SHP77 (cell line): ENCODE measurements around the gene CRTC3.
"Not testable (repeated sequence)": the region's sequence is repeated elsewhere in the genome, so short reads cannot be mapped to it uniquely, and the experiment has no call there.

Experiments used
- DNase-seq, 2 experiments: peaks; one replicate each; lab custom pipeline; 2025; lab: John Stamatoyannopoulos, UW

Gene CRTC3

DNA sequence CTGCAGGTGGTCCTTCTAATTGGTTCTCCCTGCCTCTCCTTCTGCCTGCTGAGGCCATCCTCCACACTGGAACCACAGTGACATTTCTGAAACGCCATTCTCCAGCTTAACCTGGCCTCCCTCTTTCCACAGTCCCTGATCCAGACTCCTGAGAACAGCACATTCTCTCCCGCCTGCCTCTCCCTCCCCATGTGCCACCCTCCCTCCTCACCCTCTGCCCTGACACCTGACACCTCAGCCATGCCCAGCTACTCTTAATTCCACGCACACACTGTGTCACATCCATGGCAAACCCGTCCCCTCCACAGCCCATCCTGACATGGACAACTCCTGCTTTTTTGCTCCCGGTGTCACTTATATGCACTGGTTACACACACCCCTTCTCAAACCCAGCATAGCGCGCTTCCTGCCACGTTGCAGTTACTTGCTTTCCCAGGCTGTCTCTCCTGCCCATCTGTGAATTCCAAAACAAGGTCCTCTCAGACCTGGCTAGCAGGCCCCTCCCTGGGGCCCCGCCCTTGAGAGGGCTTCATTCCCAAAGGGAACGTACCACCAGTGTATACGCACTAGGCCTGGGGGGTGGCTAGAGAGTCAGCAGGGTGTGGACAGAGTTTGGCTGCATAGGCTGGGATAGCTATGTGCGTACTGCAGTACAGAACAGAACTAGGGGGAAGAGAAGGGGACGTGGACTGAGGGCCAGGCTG lies 94.7 kb downstream of the CRTC3 start:
- no peak for DNase-seq

DNA sequence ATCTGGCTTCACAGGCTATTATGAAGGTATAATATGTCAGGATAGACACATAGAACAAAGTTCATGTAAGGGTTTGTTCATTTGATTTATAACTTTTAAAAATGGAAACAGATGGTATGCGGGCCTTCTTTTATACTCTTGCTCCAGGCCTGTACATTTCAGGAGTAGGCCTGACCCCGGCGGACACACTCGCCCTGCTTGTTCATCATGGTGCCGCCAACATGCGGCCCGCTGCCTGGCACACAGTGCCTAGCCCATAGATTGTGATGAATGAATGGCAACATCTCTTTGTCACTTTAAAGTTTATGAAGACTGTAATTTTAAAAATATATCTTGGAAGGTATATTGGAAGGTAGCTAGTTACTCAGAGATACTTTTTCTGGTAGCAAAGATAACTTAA lies 95.3 kb downstream of the CRTC3 start:
- no peak for DNase-seq

DNA sequence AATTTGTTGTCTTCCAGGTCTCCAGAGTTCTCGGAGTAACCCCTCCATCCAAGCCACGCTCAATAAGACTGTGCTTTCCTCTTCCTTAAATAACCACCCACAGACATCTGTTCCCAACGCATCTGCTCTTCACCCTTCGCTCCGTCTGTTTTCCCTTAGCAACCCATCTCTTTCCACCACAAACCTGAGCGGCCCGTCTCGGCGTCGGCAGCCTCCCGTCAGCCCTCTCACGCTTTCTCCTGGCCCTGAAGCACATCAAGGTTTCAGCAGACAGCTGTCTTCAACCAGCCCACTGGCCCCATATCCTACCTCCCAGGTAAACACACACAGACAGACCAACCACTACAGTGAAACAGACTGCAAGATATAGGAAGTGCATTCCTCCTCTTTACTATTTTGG lies 99.5 kb downstream of the CRTC3 start:
- no peak for DNase-seq

DNA sequence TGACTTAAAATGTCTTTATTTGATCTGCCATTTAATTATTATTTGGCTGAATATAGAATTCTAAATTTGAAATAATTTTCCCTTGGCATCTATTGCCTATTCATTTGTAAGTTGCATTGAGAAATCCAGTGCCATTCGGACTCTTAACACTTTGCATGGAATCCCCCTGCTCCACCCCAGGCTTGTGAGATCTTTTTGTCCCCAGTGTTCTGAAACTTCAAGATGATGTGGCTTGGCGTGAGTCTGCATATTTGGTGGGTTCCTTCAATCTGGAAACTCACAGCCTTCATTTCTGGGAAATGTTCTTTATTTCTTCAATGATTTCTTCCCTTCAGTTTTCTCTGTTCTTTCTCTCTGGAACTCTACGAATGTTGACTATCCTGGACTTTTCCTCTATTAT lies 103.6 kb downstream of the CRTC3 start:
- DNase-seq, result no peak

DNA sequence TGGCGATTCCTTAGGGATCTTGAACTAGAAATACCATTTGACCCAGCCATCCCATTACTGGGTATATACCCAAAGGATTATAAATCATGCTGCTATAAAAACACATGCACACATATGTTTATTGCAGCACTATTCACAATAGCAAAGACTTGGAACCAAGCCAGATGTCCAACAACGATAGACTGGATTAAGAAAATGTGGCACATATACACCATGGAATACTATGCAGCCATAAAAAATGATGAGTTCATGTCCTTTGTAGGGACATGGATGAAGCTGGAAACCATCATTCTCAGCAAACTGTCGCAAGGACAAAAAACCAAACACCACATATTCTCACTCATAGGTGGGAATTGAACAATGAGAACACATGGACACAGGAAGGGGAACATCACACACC lies 107.3 kb downstream of the CRTC3 start:
- not testable (repeated sequence) for DNase-seq

DNA sequence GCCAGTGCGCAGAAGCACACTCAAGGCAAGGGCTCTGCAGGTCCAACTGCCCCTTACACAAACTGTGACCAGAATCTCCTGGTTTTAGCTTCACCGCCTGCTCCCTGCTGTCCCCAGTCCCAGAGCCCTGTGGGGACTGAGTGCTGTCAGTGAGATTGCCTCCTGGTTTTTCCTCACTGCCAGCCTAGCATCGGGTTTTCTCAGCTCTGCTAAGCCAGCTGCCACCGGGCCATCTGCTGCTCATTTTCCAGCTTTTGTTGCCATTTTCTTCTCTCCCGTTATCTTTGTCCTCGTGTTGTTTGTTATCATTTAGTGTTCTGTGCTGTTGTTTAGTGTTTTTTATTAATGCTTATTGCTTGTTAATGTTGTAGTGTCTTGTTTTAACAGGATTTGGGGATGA lies 108.0 kb downstream of the CRTC3 start:
- DNase-seq, result no peak

DNA sequence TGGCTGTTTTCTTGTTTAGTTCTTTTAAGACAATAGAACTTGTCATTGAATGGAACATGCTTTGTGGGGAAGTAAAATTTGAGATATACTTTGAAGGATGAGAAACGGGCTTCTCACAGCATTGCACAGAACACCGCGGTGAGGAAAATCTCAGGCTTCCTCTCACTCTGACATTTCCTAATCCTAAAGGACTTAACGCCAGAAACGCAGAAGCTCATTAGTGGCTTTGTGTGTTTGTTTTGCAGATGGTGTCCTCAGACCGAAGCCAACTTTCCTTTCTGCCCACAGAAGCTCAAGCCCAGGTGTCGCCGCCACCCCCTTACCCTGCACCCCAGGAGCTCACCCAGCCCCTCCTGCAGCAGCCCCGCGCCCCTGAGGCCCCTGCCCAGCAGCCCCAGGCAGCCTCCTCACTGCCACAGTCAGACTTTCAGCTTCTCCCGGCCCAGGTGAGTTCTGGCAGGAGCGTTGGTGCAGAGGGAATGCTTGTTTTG lies 108.5 kb downstream of the CRTC3 start:
- no peak for DNase-seq

DNA sequence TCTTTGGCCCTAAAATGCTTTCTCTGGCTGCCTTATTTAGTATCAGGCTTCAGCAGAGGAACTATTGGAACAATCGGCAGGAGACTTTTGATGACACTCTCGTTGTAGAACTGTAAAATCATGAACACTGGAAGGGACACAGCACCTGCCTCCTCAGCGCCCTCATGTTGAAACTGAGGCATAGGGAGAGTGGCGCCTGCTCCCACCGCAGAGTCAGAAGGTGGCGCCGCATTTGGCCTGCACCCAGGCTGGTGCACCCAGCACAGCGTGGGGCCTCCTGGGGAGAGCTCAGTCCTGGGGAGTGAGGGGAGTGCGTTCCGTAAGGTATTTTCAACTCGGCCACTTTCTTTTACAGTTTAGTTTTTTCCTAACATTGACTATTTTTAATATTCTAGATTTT lies 109.2 kb downstream of the CRTC3 start:
- no peak for DNase-seq

DNA sequence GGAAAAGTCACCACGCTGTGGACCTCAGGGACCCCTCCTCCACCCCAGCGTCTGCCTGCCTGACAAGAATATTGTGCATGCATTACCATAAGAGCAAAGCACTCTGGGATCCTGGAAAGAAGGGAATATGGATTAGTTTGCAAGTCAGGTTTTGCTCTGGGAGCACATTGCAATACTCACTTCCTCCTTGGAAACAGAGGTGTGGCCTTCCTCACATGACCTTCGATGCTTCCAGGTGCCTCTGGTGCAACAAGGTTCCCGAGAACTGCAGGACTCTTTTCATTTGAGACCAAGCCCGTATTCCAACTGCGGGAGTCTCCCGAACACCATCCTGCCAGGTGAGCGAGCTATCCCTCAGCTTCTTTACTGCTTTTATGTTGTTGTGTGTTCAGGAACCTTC lies 111.1 kb downstream of the CRTC3 start:
- DNase-seq, result no peak

DNA sequence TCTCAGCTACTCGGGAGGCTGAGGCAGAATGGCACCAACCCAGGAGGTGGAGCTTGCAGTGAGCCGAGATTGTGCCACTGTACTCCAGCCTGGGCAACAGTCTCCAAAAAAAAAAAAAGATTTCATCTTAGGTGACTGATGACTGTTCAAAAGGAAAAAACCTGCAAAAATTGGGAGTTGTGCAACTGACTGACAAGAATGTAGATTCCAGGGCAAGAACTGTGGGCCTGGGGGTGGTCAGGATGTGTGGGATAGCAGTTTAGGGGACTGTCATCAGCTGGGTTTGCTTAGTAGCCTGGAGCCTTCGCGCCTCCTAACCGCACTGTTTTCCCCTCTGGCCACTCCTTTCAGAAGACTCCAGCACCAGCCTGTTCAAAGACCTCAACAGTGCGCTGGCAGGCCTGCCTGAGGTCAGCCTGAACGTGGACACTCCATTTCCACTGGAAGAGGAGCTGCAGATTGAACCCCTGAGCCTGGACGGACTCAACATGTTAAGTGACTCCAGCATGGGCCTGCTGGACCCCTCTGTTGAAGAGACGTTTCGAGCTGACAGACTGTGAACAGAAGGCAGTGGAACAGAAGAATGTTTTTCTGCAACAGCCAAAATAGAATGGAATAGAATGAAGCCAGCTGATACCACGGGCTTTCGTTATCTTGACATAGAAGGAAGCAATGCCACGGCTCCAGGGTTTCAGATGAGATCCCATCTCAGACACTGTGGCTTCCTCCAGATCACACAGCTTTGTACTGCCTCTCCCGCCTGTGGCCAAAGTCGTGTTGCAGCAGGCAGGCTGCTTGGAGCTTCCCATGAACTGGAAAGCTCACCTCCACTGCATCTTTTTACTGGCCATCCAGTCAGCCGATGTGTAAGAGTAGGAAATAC lies 112.1 kb downstream of the CRTC3 start:
- DNase-seq, result no peak

DNA sequence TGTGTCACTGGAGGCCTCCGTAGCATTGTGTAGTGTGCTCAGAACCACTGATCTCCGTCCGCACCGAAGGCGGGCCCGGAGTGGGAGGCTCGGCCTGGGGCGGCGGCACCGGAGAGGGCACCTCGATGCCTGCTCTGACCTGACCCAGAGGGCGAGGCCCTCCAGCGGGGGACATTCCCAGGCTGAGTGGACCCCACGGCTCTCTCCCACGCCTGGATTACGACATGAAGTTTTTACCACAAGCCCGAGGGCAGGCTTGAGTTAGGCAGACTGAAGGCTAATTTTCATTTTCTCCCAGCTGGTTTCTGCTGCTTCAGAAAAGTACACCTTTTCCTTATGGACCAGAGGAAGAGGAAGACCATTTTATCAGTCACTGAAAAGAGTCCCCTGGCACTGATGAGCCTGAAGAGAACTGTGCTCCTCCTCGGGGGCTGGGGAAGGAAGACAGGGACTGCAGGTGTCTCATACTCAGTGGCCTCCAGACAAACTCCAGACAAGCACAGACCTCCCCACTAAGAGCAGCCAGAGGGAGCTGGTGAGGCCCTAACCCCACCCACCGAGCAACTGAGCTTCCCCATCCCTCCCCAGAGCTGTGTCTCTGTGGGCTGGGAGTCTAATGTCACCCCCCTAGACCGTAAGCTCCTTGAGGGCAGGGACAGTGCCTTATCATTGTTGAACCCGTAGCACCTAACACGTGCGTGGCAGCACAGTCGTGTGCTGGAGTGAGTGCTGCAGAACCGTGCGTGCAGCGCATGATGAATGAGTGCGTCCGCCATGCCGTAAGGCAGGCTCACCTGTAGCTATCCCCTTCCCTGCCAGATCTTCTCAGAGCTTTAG lies 113.0 kb downstream of the CRTC3 start:
- no peak for DNase-seq

DNA sequence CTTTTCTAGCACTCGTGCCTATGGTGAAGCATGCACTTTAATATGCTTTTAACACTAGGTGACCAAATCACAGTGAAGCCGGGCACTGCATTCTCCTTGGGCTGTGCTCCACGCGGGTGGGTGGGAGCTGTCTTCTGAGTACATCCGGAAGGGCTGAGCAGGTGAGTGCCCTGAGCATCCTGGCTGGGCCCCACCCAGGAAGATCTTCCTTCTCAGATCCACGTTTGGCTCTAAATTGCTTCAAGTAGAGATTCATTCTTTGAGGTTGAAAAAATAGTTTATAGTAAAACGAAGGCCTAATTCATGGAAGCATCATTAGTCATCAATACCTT lies 113.5 kb downstream of the CRTC3 start:
- DNase-seq, result no peak

DNA sequence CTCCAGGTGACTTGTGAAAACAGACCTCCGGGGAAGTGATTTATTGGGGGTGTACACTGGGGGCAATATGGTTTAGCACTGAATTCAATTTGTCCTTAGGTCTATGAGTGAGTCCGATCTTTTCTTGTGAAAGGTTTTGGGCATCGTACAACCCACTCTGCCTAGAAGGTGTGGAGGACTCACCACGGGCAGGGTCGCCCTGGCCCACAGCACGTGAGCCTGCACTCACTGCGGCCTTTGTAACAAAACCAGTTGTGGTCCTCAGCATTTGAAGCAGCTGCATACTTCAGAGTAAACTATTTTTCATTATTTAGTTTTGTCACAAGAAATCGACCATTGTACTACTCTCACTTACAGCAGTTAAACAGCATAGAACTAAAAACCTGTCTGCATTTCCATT lies 114.8 kb downstream of the CRTC3 start:
- DNase-seq, result no peak

DNA sequence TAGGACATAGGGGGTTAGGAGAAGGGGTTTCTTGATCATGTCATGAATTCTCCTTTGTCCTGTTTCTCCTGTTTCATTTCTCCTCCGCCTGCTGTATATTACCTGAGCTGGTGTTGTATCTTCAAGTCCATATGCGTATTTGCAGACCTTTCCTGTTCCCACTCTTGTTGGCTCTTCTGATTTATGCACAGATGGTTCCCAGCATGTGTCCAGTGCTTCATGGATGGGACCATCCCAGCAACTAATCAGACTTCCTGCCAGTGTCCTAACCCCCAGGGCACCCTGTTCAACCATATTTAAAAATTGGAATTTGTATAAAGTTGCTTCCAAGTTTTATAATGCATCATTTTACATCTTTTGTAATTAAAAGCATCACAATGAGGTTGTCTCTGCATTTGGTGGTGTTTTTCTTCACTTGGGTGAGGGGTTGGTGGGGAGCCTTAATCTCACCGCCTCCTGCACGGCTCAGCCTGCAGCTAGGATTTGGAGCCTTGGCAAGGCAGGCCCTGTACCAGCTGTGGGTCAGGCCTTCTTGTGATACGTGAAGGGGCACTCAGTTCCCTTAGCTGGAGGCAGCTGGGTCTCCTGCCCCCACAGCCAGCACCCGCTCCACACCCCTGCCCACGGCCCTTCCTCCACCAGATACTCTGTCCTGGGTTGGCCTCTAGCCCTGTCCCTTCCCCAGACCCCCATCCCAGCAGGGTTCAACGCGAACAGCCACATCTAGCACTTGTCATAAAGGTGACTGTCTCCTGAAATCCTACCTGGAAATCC lies 115.4 kb downstream of the CRTC3 start:
- DNase-seq, result no peak

DNA sequence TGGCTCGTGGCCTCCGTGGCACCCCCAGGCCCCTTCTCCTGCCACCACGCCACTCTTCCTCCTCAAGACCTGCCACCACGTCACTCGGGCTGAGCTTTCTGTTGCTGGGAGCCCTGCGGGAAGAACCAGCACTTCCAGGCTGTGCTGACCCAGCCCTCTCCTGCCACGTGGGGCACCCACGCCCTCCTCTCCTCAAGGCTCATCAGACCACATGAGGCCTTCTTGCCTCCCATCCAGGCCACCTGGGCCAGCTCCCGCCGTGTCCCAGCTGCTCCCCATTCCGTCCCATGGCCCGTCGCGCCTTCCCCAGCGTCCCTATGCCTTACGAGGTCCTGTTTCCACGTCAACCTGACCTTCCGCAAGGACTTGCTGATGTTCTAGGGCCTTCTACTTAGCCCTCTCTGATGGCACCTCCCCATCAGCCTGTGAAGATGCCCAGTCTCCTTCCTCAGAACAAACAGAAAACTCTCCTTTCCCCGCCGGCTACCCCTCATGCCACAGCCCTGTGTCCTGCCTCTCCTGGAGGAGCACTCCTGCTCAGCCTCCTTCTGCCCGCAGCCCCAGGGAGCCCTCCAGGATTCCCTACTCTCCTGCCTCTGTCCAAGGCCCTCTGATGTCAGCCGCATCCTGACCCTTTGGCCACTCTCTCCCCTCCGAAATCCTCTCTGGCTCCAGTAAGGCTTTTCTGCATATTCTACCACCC lies 116.3 kb downstream of the CRTC3 start:
- no peak for DNase-seq

DNA sequence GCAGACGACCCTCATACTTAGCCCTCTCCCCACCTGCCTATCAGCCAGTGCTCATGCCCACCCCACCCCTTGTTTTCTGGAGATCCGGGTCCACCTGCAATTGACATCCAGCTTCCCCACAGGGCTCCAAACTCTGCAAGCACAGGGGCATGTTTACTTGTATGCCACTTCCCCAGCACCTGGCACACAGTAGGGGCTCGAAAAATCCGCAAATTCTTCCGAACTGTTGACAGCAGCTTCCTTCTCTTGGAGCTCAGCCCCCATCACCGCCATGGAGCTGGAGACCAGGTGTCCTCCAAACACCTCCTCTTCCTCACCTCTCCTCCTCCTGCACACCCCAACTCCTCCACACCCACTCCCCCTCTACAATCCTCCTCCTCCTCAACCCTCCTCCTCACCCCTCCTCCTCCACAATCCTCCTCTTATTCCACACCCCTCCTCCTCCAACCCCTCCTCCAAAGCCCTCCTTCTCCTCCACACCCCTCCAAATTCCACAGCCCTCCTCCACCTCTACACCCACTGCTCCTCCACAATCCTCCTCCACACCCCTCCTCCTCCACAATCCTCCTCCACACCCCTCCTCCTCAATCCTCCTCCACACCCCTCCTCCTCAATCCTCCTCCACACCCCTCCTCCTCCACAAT lies 117.1 kb downstream of the CRTC3 start:
- no peak for DNase-seq

DNA sequence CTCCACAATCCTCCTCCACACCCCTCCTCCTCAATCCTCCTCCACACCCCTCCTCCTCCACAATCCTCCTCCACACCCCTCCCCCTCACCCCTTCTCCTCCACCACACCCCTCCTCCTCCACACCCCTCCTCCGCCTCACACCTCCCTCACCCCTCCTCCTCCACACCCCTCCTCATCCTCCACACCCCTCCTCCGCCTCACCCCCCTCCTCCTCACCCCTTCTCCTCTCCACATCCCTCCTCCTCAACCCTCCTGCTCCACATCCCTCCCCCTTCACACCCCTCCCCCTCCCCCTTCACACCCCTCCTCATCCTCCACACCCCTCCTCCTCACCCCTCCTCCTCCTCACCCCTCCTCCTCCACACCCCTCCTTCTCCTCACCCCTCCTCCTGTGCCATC lies 117.6 kb downstream of the CRTC3 start:
- no peak for DNase-seq

DNA sequence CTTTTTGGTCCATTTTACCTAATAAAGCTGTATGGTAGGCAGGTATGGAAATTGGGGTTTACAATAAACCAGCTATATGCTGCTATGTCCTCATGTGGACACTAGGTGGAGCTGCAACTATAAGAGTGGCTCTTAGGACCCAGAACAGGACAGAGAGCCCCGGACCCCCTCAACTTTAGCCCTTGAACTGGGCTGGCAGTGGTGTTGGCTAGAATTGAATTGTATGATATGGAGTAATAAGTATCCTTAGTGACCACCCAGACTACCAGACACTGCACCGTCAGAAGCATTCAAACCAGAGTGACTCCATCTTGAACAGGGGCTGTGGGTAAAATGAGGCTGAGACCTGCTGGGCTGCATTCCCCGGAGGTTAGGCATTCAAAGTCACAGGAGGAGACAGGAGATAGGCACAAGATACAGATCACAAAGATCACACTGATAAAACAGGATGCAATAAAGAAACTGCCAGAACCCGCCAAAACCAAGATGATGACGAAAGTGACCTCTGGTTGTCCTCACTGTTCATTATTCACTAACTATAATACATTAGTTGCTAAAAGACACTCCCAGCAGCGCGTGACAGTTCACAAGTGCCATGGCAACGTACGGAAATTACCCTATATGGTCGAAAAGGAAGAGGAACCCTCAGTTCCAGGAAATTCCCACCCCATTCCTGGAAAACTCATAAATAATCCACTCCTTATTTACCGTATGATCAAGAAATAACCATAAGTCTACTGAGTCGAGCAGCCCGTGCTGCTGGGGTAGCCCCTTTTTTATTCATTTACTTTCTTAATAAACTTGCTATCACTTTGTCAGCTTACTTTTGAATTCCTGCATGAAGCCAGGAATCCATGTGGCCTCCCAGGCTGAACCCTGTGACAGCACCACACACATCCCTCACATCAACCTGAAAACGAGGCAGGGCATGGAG lies 118.7 kb downstream of the CRTC3 start:
- peak; percentile 13 to 29 for DNase-seq

DNA sequence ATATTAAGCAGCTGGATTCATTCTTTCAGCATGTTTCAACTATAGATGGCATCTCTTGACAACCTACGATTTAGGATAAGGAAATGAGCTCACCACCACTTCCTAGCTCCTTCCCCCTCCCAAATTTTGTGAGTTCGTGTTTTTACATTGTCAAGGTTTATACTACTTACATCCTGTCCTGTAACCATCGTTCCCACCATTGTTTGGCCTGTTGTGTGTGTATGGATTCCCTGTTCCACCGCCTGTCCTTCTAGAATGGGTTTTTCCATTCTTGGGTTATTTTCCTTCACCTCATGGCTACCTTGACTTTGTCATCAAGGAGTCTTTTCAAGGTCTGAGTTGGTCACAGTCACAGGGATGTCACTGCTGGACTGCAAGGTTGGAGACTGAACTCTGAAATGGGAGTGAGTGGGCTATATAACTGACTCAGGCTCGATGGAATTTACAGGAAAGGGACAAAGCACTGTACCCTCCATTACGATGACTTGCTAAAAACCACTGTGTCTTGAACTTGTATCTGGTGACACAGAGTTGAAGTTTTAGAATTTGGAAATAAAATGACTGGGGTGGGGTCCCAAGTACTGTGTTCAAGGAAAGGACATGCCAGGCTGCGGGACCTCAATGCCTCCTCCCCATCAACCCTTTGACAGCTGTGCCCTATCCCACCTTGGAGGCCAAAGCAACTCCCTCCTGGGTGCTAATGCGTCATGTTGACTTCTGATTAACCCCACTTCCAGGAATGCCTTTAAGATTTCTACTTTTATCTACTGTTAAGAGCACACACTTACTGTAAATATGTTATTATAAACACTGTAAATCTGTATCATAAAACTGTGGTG lies 120.6 kb downstream of the CRTC3 start:
- DNase-seq, result no peak
